Cardiac fibroblast (primary cell): Measurements from ENCODE around the gene NRN1.
A peak's percentile ranks its signal among the peaks of the same experiment; 100 is the strongest.
"Not testable (repeated sequence)": the region's sequence is repeated elsewhere in the genome, so short reads cannot be mapped to it uniquely, and the experiment has no call there.

Experiments
- DNase-seq, 2 donors: peaks; one replicate each; pipeline versions ENCODE4 v3.0.0 to v3.0.0-alpha.2; 2010; ENCODE audit warnings: low read depth in 2 of 2
- H3K4me3 ChIP-seq, 2 donors: replicated peaks in 1 of 2; 1 replicate in 1 of 2; 2 replicates in 1 of 2; pipeline ENCODE4 v1.5.1; 2011; ENCODE audit warnings: low read depth in 2 of 2, low read length in 2 of 2, mild to moderate bottlenecking in 2 of 2, moderate library complexity in 1 of 2
- TF ChIP-seq, protein P1 (sequence below): IDR thresholded peaks from one replicate; pipeline ENCODE4 v1.5.1; 2011; ENCODE audit warnings: low read depth, mild to moderate bottlenecking, low read length, inconsistent platforms

The NRN1 gene

DNA sequence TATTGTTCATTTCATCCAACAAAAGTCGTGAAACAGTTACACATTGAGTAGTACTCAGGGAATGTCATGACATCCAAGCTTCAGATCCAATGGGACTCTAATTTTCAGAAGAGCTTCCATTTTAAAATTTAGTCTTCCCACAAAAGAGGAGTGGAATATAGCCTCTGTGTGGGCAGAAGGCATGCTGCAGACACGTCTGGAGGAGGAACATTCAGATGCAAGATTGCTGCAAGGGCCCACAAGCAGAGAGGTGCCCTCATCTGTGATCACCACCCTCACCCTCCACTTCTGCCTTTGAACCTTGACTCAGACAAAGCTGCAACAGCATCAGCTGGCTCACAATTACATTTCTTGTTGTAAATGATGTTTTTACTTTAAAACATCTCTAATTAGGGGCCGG is 29.9 kb downstream of the NRN1 start:
- DNase-seq, result no peak
- TF ChIP-seq, protein P1, sequence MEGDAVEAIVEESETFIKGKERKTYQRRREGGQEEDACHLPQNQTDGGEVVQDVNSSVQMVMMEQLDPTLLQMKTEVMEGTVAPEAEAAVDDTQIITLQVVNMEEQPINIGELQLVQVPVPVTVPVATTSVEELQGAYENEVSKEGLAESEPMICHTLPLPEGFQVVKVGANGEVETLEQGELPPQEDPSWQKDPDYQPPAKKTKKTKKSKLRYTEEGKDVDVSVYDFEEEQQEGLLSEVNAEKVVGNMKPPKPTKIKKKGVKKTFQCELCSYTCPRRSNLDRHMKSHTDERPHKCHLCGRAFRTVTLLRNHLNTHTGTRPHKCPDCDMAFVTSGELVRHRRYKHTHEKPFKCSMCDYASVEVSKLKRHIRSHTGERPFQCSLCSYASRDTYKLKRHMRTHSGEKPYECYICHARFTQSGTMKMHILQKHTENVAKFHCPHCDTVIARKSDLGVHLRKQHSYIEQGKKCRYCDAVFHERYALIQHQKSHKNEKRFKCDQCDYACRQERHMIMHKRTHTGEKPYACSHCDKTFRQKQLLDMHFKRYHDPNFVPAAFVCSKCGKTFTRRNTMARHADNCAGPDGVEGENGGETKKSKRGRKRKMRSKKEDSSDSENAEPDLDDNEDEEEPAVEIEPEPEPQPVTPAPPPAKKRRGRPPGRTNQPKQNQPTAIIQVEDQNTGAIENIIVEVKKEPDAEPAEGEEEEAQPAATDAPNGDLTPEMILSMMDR, result no peak
- H3K4me3 ChIP-seq, result no peak overlapping the region

DNA sequence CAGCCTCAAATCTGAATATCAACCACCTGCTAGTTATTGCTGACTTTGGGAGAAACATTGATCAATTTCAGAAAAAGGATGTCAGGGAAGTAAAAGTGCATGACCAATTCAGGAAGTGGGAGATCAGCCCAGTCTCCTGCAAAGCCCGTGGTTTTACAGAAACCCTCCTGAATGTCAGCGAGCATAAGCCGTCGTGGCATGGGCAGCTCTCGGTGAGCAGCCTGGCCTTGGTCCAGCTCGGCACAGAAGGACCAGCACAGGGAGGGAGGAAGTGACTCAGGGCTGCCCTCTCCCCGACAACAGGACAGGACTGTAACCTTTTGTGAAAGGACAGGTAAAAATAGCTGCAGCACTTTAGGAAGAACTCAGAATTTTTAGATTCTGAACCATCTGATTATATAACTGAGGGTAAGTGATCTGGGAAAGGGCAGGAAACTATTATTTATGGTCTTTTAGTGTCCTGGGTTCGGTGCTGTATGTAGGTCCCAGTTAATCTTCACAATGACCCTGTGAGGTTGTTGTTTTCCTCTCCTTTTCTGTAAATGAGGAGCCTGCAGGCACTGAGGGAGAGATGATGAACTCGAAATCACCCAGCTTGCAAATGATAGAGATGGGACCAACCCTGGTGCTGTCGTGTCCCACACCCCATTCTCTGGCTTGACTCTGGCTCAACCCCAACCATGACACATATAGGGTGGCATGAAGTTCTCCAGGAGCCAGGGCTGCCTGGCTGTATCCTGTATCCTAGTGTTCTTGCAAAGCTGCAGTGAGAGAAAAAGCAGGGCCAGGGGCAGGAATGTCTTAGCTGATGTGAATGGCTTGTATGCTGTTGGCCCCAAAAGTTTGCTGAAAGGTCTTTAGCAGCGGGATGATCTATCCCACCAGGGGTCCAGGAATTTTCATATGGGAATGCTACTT is 37.6 kb downstream of the NRN1 start:
- DNase-seq, result peak in 1 of 2 donors; percentile 5
- TF ChIP-seq, protein P1, result no peak

DNA sequence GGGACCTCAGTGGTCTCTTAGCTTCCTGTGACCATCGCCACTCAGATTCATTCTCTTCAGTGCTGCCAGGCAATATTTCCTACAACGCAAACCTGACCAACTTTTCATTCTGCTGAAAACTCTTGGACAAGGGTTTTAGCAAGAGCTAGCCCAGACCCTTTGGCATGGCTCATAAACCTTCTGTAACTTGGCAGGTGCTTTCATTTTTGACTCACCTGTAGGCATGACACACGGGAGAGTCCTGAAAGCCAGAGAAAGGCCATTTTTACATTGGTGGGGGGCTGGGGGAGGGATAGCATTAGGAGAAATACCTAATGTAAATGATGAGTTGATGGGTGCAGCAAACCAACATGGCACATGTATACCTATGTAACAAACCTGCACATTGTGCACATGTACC is 38.7 kb downstream of the NRN1 start:
- not testable (repeated sequence) for DNase-seq, H3K4me3 ChIP-seq

More for the DNA sequence above, 37.6 kb downstream of the NRN1 start:
- H3K4me3 ChIP-seq, result no peak overlapping the region

DNA sequence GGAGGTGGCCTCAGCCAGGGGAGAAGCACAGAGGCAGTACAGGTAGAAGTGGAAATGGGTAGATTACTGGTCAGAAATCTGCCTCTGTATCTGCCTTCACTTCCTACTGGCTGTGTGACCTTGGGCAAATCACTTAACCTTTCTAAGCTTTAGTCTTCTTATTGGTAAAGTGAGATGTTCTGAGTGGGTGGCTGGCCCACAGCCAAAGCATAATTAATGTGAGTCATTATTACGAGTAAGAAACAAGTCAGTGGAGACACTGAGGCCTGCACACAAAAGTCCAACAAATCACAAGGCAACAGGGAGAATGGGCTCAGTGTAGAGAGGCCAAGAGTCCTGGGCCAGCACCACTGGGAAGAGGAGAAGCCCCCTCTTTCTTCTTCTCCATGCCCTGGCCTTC is 39.1 kb downstream of the NRN1 start:
- TF ChIP-seq, protein P1, result no peak
- H3K4me3 ChIP-seq, result no peak overlapping the region
- no peak for DNase-seq

DNA sequence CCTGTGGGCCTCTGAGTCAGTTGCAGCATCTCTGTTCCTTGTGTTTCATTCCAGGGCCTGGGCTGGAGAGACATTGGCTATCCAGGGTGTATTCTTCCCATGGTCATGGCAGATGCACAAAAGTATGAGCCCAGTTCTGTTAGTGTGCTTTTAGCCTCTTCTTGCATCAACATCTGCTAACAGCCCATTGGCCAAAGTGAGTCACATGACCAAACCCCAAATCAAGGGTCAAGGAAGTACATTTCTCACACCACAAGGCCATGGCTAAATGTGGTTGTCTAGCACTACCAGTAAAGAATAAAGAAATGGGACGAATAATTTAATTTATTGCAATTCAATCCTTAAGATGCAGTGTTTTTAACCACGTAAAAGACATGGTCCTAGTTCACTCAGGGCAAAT is 43.9 kb downstream of the NRN1 start:
- no peak overlapping the region for H3K4me3 ChIP-seq
- TF ChIP-seq, protein P1, result no peak
- DNase-seq, result no peak

DNA sequence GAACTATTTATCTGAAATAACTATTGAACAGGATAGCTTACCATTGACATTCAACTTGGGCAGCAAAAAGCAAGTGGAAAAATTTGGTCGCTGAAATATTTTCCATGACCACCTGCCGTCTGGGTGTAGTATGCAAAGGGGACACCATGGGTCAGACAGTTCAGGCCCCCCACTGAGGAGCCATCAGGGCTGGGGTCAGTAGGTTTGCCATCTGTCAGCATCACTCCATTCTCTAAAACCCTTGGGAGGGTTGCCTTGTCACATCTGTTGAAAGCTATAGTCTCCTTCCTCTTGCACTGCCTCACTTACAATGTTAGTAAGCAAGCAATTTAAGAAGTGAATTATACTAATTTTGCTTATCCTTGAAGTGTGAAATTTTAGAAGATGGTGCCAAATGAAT is 44.9 kb downstream of the NRN1 start:
- DNase-seq, result no peak
- no peak overlapping the region for H3K4me3 ChIP-seq
- TF ChIP-seq, protein P1, result no peak

DNA sequence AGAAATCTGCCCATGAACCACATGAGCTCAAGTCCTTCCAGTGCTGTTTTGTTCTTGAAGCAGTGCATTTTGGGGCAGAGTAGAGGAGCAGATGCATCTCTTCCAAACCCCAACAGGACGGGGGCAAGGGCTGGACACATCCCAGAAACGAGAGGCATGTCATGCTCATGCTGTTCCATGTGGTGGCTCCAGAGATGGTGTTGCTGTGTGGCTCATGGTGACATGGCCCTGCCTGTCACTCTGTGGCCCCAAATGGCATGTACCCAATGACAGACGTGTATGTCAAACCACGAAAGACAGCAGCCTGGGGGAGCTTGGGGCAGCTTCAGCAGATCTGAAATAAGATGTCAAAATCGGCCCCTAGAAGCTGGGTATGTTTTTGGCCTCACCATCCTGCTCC is 46.3 kb downstream of the NRN1 start:
- no peak for DNase-seq

More for the DNA sequence above, 46.3 kb downstream of the NRN1 start:
- H3K4me3 ChIP-seq, result no peak overlapping the region
- TF ChIP-seq, protein P1, result no peak
